ENCODE measurements around the gene ZNF684. TPM values are rescaled to one million over a fixed set of nuclear protein-coding genes. Genes with fewer than 3 reads are reported as not detected.

The ZNF684 gene
- total and polyA plus RNA-seq, 11 donors = 4.5 to 12.1 (median 7.1) TPM

DNA sequence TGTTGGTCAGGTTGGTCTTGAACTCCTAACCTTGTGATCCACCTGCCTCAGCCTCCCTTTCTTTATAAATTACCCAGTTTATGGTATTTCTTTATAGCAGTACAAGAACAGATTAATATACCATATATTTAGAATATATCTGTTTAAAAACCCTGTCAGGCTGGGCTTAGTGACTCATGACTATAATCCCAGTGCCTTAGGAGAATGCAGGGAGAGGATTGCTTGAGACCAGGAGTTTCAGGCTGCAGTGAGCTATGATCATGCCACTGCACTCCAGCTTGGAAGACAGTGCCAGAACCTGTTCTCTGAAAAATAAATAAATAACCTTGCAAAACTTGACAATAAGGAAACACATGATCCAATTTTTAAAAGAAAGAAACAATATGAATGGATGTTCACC lies 43.9 kb downstream of the ZNF684 start:
- Histone ChIP-seq H3K27me3 (no peaks in the 10 kb centered on the region), H3K27ac (no peak overlapping the region), H3K4me1 (peaks cover 0 to 4% (median 0%) of the 10 kb centered on the region in 12 donors), H3K36me3 (no peaks in the 10 kb centered on the region), H3K4me3 (no peak overlapping the region), H3K9me3 (no peaks in the 10 kb centered on the region)
- no peak for TF ChIP-seq POLR2A (IDR thresholded peaks at IDR 0.05)
- TF ChIP-seq, protein P1, sequence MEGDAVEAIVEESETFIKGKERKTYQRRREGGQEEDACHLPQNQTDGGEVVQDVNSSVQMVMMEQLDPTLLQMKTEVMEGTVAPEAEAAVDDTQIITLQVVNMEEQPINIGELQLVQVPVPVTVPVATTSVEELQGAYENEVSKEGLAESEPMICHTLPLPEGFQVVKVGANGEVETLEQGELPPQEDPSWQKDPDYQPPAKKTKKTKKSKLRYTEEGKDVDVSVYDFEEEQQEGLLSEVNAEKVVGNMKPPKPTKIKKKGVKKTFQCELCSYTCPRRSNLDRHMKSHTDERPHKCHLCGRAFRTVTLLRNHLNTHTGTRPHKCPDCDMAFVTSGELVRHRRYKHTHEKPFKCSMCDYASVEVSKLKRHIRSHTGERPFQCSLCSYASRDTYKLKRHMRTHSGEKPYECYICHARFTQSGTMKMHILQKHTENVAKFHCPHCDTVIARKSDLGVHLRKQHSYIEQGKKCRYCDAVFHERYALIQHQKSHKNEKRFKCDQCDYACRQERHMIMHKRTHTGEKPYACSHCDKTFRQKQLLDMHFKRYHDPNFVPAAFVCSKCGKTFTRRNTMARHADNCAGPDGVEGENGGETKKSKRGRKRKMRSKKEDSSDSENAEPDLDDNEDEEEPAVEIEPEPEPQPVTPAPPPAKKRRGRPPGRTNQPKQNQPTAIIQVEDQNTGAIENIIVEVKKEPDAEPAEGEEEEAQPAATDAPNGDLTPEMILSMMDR (IDR thresholded peaks at IDR 0.05) = no peak
- ATAC-seq = no peak
- intact Hi-C loops (cut with DNase I) = no loop called here
- no peak for DNase-seq

GRCh38 chr1:40582116-40582515 lies 50.7 kb downstream of the ZNF684 start:
- 85 to 92% (median 88%) methylated on average over 2 of the region's 2 CpGs for WGBS, 4 donors
- H3K4me3 ChIP-seq = no peak overlapping the region

DNA sequence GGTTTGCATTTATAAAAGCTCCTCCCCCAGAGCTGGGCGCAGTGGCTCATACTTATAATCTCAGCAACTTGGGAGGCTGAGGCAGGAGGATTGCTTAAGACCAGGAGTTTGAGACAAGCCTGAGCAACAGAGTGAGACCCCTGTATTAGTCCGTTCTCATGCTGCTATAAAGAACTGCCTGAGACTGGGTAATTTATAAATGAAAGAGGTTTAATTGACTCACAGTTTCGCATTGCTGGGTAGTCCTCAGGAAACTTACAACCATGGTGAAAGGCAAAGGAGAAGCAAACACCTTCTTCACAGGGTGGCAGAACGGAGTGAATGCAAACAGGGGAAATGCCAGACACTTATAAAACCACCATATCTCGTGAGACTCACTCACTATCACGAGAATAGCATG lies 52.5 kb downstream of the ZNF684 start:
- Histone ChIP-seq H3K27me3 (no peaks in the 10 kb centered on the region), H3K27ac (no peak overlapping the region), H3K36me3 (no peaks in the 10 kb centered on the region), H3K4me1 (peaks cover 0 to 10% (median 0%) of the 10 kb centered on the region in 12 donors), H3K9me3 (no peaks in the 10 kb centered on the region), H3K4me3 (no peak overlapping the region)
- DNase-seq (no peak), ATAC-seq (no peak)
- WGBS, 4 donors = 68 to 74% (median 71%) methylated on average over 6 of the region's 6 CpGs
- intact Hi-C loops (cut with DNase I) = no loop called here
- TF ChIP-seq, protein P1 (IDR thresholded peaks at IDR 0.05) = no peak
- no peak for TF ChIP-seq POLR2A (IDR thresholded peaks at IDR 0.05)

More at GRCh38 chr1:40582116-40582515, 50.7 kb downstream of the ZNF684 start:
- H3K27me3 ChIP-seq = no peaks in the 10 kb centered on the region
- H3K9me3 ChIP-seq = no peaks in the 10 kb centered on the region
- peaks cover 0 to 10% (median 0%) of the 10 kb centered on the region in 12 donors for H3K4me1 ChIP-seq
- TF ChIP-seq POLR2A (IDR thresholded peaks at IDR 0.05) = no peak
- TF ChIP-seq, protein P1 (IDR thresholded peaks at IDR 0.05) = no peak
- no peaks in the 10 kb centered on the region for H3K36me3 ChIP-seq
- DNase-seq = no peak
- no peak for ATAC-seq
- intact Hi-C loops (cut with DNase I) = no loop called here
- no peak overlapping the region for H3K27ac ChIP-seq

DNA sequence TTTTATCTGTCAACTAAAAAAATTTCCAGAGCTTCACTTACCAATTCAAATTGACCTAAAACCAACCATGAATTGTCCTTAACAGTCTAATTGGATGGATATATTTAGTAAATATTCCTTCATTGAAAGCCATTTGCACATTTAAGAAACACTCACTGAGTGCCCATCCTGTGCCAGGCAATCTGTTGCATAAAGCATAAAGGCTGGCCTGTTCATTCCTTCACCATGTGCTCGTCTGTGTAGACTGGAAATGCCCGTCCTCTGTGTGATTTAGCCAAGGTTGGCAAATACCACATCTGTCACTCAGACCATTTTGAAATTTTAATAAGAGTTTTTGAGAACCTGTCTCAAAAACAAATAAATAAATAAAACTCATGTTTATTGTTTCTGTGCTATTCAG lies 57.1 kb downstream of the ZNF684 start:
- intact Hi-C loops (cut with DNase I) = no loop called here

More for the DNA sequence above, 57.1 kb downstream of the ZNF684 start:
- TF ChIP-seq POLR2A (IDR thresholded peaks at IDR 0.05) = no peak
- TF ChIP-seq, protein P1 (IDR thresholded peaks at IDR 0.05) = no peak
- WGBS, 4 donors = 66 to 77% (median 73%) methylated on average over 2 of the region's 2 CpGs
- Histone ChIP-seq H3K27me3 (no peaks in the 10 kb centered on the region), H3K4me1 (peaks cover 0 to 7% (median 2%) of the 10 kb centered on the region in 12 donors), H3K4me3 (no peak overlapping the region), H3K36me3 (no peaks in the 10 kb centered on the region), H3K27ac (no peak overlapping the region), H3K9me3 (no peaks in the 10 kb centered on the region)
- no peak for DNase-seq
- no peak for ATAC-seq
